Nephron (organoid): ENCODE data around the gene ARHGEF37.

Source experiments
- H3K27ac Mint-ChIP-seq, 3 experiments: 2 replicates each; pipeline ENCODE4 v1.8.0; 2020; ENCODE audit warnings: mixed read lengths in 3 of 3, mild to moderate bottlenecking in 2 of 3, moderate library complexity in 1 of 3
- H3K27me3 Mint-ChIP-seq: 2 replicates; pipeline ENCODE4 v1.8.0; 2021; ENCODE audit warnings: low read depth, mild to moderate bottlenecking, moderate library complexity, mixed read lengths
- H3K36me3 Mint-ChIP-seq: 2 replicates; pipeline ENCODE4 v1.8.0; 2020; ENCODE audit warnings: low read depth, mixed read lengths
- H3K4me1 Mint-ChIP-seq: 2 replicates; pipeline ENCODE4 v1.8.0; 2020; ENCODE audit warnings: mixed read lengths
- H3K4me3 Mint-ChIP-seq, 3 experiments: 2 replicates each; pipeline ENCODE4 v1.8.0; 2020; ENCODE audit warnings: mild to moderate bottlenecking in 3 of 3, mixed read lengths in 3 of 3, moderate library complexity in 2 of 3
- H3K9me3 Mint-ChIP-seq: 2 replicates; pipeline ENCODE4 v1.8.0; 2020; ENCODE audit warnings: mixed read lengths
- TF ChIP-seq, protein P1 (sequence below), 3 experiments: fragments of 200-600 bp; sonication (generic); IDR thresholded peaks; one replicate each; pipeline ENCODE4 v1.5.0; 2021; ENCODE audit warnings: antibody characterized with exemption in 3 of 3; ENCODE audit not compliant: unreplicated experiment in 3 of 3

Gene ARHGEF37

DNA sequence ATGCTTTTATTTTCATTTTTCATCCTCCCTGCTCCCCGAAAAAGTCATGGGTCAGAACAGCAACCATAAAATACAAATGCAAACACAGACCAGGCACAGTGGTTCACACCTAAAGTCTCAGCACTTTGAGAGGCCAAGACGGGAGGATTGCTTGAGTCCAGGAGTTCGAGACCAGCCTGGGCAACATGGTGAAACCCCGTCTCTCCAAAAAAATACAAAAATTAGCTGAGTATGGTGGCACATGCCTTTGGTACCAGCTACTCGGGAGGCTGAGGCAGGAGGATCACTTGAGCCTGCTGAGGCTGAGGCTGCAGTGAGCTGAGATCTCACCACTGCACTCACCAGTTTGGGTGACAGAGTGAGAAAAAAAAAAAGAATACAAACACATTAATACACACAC lies 60.3 kb downstream of the ARHGEF37 start:
- peaks cover 13% of the 10 kb centered on the region for H3K27me3 Mint-ChIP-seq
- H3K9me3 Mint-ChIP-seq: no peaks in the 10 kb centered on the region
- TF ChIP-seq, protein P1, sequence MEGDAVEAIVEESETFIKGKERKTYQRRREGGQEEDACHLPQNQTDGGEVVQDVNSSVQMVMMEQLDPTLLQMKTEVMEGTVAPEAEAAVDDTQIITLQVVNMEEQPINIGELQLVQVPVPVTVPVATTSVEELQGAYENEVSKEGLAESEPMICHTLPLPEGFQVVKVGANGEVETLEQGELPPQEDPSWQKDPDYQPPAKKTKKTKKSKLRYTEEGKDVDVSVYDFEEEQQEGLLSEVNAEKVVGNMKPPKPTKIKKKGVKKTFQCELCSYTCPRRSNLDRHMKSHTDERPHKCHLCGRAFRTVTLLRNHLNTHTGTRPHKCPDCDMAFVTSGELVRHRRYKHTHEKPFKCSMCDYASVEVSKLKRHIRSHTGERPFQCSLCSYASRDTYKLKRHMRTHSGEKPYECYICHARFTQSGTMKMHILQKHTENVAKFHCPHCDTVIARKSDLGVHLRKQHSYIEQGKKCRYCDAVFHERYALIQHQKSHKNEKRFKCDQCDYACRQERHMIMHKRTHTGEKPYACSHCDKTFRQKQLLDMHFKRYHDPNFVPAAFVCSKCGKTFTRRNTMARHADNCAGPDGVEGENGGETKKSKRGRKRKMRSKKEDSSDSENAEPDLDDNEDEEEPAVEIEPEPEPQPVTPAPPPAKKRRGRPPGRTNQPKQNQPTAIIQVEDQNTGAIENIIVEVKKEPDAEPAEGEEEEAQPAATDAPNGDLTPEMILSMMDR (IDR thresholded peaks at IDR 0.05; ENCODE audit: unreplicated experiment in 3 of 3): no peak
- H3K36me3 Mint-ChIP-seq: no peaks in the 10 kb centered on the region
- peaks cover 11% of the 10 kb centered on the region for H3K4me1 Mint-ChIP-seq
- no peak overlapping the region for H3K4me3 Mint-ChIP-seq
- H3K27ac Mint-ChIP-seq: no peak overlapping the region

DNA sequence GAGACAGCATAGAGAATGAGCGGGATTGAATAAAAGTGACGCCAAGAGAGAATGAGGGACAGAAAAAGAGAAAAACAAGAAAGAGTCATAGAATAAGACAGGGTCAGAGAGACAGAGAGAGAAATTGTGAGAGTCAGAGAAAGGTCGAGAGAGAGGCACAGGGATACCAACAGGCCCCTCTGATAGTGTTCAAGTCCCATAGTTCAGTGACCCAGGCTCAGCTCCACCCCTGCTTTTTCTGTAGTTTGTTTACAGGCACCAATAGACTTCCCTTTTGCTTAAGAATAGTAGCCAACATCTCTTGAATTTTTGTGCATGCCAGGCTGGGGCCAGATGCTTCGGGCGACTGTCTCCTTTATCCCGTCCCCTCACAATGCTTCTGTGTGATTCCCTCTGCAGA lies 62.5 kb downstream of the ARHGEF37 start:
- H3K4me1 Mint-ChIP-seq: peaks cover 13% of the 10 kb centered on the region
- no peaks in the 10 kb centered on the region for H3K9me3 Mint-ChIP-seq
- peaks cover 14% of the 10 kb centered on the region for H3K27me3 Mint-ChIP-seq
- no peak overlapping the region for H3K4me3 Mint-ChIP-seq
- no peak overlapping the region for H3K27ac Mint-ChIP-seq
- TF ChIP-seq, protein P1 (IDR thresholded peaks at IDR 0.05; ENCODE audit: unreplicated experiment in 3 of 3): no peak
- H3K36me3 Mint-ChIP-seq: no peaks in the 10 kb centered on the region

DNA sequence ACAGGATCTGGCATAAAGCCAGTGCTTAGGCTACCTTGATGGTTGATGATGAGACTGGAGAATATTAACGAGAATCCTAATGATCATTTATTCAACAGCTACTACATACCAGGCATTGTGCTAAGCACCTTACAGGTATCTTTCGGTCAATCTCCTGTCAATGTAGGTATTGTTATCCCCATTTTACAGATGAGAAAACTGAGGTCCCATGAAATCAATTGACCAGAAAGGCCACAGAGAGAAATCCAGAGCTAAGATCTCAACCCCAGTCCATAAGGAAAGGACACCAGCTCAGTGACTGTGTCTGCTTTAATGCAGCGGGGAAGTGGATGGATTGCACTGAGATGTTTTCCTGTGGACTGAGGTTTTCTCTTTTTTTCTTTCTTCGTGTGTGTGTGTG lies 63.3 kb downstream of the ARHGEF37 start:
- H3K4me3 Mint-ChIP-seq: no peak overlapping the region
- H3K27ac Mint-ChIP-seq: no peak overlapping the region
- TF ChIP-seq, protein P1 (IDR thresholded peaks at IDR 0.05; ENCODE audit: unreplicated experiment in 3 of 3): no peak
- H3K36me3 Mint-ChIP-seq: no peaks in the 10 kb centered on the region
- H3K27me3 Mint-ChIP-seq: peaks cover 14% of the 10 kb centered on the region
- peaks cover 13% of the 10 kb centered on the region for H3K4me1 Mint-ChIP-seq
- H3K9me3 Mint-ChIP-seq: no peaks in the 10 kb centered on the region

DNA sequence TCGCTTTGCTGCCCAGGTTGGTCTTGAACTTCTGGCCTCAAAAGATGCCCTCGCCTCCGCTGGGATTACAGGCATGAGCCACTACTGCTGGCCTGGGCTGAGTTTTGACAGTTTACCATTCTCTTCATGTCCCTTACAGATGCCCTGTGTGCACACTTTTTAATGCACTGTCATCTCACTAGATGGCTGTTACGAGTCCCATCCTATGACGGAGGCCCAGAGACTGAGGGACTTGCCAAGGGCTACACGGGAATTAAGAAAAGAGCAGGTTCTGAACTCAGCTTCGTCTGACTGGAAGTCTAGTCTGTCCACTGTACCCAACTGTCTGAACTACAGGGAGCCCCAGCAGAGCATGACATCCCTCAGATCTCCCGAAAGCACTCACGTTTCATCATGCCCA lies 63.9 kb downstream of the ARHGEF37 start:
- TF ChIP-seq, protein P1 (IDR thresholded peaks at IDR 0.05; ENCODE audit: unreplicated experiment in 3 of 3): no peak
- Mint-ChIP-seq H3K27ac (no peak overlapping the region), H3K4me3 (no peak overlapping the region), H3K4me1 (peaks cover 11% of the 10 kb centered on the region), H3K27me3 (peaks cover 14% of the 10 kb centered on the region), H3K36me3 (no peaks in the 10 kb centered on the region), H3K9me3 (no peaks in the 10 kb centered on the region)

DNA sequence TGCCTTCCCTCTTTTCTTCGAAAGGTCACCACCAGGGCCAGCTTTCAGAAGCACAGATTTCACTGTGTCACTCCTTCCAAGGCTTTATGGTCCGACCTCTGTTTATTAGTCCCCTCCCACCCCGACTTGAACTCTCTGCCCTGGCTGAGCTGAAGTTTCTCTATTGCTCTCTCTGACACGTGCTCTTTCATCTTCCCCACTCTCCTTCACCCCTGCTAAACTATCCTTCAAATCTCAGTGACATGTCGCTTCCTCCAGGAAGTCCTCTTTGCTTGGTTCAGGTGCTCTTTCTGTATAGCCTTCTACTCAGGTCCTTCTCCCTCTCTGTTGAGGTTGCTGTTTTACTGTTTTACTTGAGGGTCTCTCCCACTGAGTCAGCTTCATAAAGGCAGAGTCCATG lies 64.4 kb downstream of the ARHGEF37 start:
- Mint-ChIP-seq H3K4me1 (peaks cover 6% of the 10 kb centered on the region), H3K27me3 (peaks cover 14% of the 10 kb centered on the region), H3K27ac (no peak overlapping the region), H3K9me3 (no peaks in the 10 kb centered on the region), H3K4me3 (no peak overlapping the region), H3K36me3 (no peaks in the 10 kb centered on the region)
- TF ChIP-seq, protein P1 (IDR thresholded peaks at IDR 0.05; ENCODE audit: unreplicated experiment in 3 of 3): no peak

DNA sequence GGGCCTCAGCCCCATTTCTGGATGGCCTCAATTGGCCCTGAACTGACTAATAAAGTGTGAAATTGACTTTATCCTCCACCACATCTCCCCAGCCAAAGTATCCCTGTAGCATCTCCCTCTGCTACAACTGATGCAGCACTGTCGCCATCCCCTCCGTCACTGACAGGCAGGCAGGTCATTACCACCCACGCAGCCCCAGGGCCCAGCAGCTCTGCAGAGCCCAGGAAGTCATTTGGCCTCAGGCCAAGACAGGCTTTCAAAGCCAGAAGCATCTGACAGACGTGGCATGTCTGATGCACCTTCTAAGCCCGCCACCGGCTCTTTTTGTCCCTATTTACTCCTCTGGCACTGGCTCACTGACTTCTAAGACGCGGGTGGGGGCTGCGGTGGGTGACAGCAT lies 65.3 kb downstream of the ARHGEF37 start:
- H3K27me3 Mint-ChIP-seq: peaks cover 14% of the 10 kb centered on the region
- no peaks in the 10 kb centered on the region for H3K9me3 Mint-ChIP-seq
- no peak overlapping the region for H3K4me3 Mint-ChIP-seq

More for the DNA sequence above, 65.3 kb downstream of the ARHGEF37 start:
- H3K27ac Mint-ChIP-seq: no peak overlapping the region
- peaks cover 6% of the 10 kb centered on the region for H3K4me1 Mint-ChIP-seq
- TF ChIP-seq, protein P1 (IDR thresholded peaks at IDR 0.05; ENCODE audit: unreplicated experiment in 3 of 3): no peak
- no peaks in the 10 kb centered on the region for H3K36me3 Mint-ChIP-seq
